Measurements from ENCODE around the gene LRRTM4. TPM values are rescaled to one million over a fixed set of nuclear protein-coding genes. Genes with fewer than 3 reads are reported as not detected.

The LRRTM4 gene
- total RNA-seq, 1 experiment from 2014 or later, result 0.23 TPM

DNA sequence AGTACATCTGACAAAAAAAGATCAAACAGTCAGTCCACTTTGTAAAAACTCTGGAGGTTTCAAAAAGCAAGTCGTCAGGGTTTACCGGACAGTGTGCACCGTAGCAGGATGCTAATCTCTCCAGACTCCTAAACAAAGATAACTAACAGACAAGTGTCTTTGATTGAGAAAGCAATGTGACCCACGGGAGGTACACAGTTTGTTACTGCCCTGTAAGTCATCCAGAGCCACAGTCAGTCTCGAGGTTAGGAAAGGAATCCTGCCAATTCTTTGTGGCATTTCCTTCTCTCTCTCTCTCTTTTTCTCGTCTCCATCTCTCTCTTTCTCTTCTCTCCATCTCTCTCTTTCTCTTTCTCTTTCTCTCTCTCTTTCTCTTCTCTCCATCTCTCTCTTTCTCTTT lies 42.8 kb downstream of the LRRTM4 start:
- no peaks in the 10 kb centered on the region for H3K4me1 ChIP-seq (ENCODE audit: control insufficient read depth, insufficient read depth, low read length)
- H3K9me3 ChIP-seq (ENCODE audit: control insufficient read depth, insufficient read depth, low read depth, low read length), result no peaks in the 10 kb centered on the region
- H3K27me3 ChIP-seq (ENCODE audit: control insufficient read depth, insufficient read depth, low read length), result no peaks in the 10 kb centered on the region
- H3K27ac ChIP-seq (ENCODE audit: low read length), result no peak overlapping the region
- intact Hi-C loops (cut with micrococcal nuclease; ENCODE audit: unreplicated experiment) (no loop called here), in situ Hi-C loops (cut with HindIII; ENCODE audit: low pct_unique_long_range_greater_than_20kb, low sequenced_read_pairs) (no loop called here)
- no peaks in the 10 kb centered on the region for H3K36me3 ChIP-seq (ENCODE audit: control insufficient read depth, insufficient read depth, low read length)
- no peak for ATAC-seq
- ChIA-PET POLR2A (no interaction called here), CTCF (no interaction called here)
- no peak overlapping the region for H3K4me3 ChIP-seq (ENCODE audit: low read depth in 2 of 2, low read length in 2 of 2)
- TF ChIP-seq TCF7L2 (IDR thresholded peaks at IDR 0.05; ENCODE audit: low read depth, low read length), result no peak
- no peak for TF ChIP-seq SIN3A (IDR thresholded peaks at IDR 0.05; ENCODE audit: borderline replicate concordance, insufficient read depth, low read depth, low read length)
- TF ChIP-seq POLR2AphosphoS5 (IDR thresholded peaks at IDR 0.05; ENCODE audit: low read depth, low read length), result no peak
- TF ChIP-seq, protein P1, sequence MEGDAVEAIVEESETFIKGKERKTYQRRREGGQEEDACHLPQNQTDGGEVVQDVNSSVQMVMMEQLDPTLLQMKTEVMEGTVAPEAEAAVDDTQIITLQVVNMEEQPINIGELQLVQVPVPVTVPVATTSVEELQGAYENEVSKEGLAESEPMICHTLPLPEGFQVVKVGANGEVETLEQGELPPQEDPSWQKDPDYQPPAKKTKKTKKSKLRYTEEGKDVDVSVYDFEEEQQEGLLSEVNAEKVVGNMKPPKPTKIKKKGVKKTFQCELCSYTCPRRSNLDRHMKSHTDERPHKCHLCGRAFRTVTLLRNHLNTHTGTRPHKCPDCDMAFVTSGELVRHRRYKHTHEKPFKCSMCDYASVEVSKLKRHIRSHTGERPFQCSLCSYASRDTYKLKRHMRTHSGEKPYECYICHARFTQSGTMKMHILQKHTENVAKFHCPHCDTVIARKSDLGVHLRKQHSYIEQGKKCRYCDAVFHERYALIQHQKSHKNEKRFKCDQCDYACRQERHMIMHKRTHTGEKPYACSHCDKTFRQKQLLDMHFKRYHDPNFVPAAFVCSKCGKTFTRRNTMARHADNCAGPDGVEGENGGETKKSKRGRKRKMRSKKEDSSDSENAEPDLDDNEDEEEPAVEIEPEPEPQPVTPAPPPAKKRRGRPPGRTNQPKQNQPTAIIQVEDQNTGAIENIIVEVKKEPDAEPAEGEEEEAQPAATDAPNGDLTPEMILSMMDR (IDR thresholded peaks at IDR 0.05), result no peak
- TF ChIP-seq, protein P2, sequence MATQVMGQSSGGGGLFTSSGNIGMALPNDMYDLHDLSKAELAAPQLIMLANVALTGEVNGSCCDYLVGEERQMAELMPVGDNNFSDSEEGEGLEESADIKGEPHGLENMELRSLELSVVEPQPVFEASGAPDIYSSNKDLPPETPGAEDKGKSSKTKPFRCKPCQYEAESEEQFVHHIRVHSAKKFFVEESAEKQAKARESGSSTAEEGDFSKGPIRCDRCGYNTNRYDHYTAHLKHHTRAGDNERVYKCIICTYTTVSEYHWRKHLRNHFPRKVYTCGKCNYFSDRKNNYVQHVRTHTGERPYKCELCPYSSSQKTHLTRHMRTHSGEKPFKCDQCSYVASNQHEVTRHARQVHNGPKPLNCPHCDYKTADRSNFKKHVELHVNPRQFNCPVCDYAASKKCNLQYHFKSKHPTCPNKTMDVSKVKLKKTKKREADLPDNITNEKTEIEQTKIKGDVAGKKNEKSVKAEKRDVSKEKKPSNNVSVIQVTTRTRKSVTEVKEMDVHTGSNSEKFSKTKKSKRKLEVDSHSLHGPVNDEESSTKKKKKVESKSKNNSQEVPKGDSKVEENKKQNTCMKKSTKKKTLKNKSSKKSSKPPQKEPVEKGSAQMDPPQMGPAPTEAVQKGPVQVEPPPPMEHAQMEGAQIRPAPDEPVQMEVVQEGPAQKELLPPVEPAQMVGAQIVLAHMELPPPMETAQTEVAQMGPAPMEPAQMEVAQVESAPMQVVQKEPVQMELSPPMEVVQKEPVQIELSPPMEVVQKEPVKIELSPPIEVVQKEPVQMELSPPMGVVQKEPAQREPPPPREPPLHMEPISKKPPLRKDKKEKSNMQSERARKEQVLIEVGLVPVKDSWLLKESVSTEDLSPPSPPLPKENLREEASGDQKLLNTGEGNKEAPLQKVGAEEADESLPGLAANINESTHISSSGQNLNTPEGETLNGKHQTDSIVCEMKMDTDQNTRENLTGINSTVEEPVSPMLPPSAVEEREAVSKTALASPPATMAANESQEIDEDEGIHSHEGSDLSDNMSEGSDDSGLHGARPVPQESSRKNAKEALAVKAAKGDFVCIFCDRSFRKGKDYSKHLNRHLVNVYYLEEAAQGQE (IDR thresholded peaks at IDR 0.05; ENCODE audit: insufficient read depth in 1 of 2, low read depth in 2 of 2, low read length in 1 of 2), result no peak
- no peak for DNase-seq (ENCODE audit: low read depth, low spot score)
- BruUV-seq (replicated peaks), result no TSS peak

DNA sequence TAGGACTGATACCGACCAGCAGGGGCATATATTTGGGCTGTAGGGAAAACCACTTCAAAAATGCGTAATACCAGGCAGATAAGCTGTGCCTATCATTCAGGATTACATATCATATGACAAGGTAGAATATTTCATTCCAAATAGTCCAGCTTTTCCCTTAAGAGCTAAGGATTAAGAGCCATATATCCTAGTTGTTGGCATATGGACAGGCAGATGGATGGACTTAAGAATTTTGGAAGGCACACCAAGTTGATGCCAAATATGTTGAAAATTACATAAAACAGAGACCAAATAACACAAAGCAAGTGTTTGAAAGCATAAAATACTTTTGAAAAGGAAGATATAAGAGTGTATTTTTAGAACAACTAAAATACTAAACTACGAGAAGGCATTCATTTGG lies 52.1 kb downstream of the LRRTM4 start:
- ChIA-PET POLR2A (no interaction called here), CTCF (no interaction called here)
- Histone ChIP-seq H3K27ac (ENCODE audit: low read length) (no peak overlapping the region), H3K4me3 (ENCODE audit: low read depth in 2 of 2, low read length in 2 of 2) (no peak overlapping the region), H3K4me1 (ENCODE audit: control insufficient read depth, insufficient read depth, low read length) (no peaks in the 10 kb centered on the region), H3K27me3 (ENCODE audit: control insufficient read depth, insufficient read depth, low read length) (no peaks in the 10 kb centered on the region), H3K9me3 (ENCODE audit: control insufficient read depth, insufficient read depth, low read depth, low read length) (no peaks in the 10 kb centered on the region), H3K36me3 (ENCODE audit: control insufficient read depth, insufficient read depth, low read length) (no peaks in the 10 kb centered on the region)
- no peak for DNase-seq (ENCODE audit: low read depth, low spot score)
- no peak for ATAC-seq
- in situ Hi-C loops (cut with HindIII; ENCODE audit: low pct_unique_long_range_greater_than_20kb, low sequenced_read_pairs), result no loop called here
- no TSS peak for BruUV-seq (replicated peaks)
- intact Hi-C loops (cut with micrococcal nuclease; ENCODE audit: unreplicated experiment), result no loop called here
- TF ChIP-seq TCF7L2 (IDR thresholded peaks at IDR 0.05; ENCODE audit: low read depth, low read length) (no peak), POLR2AphosphoS5 (IDR thresholded peaks at IDR 0.05; ENCODE audit: low read depth, low read length) (no peak), SIN3A (IDR thresholded peaks at IDR 0.05; ENCODE audit: borderline replicate concordance, insufficient read depth, low read depth, low read length) (no peak)
- TF ChIP-seq, protein P2 (IDR thresholded peaks at IDR 0.05; ENCODE audit: insufficient read depth in 1 of 2, low read depth in 2 of 2, low read length in 1 of 2), result no peak
- TF ChIP-seq, protein P1 (IDR thresholded peaks at IDR 0.05), result no peak
